ENCODE data around the gene BPIFB6.

BPIFB6 gene

DNA sequence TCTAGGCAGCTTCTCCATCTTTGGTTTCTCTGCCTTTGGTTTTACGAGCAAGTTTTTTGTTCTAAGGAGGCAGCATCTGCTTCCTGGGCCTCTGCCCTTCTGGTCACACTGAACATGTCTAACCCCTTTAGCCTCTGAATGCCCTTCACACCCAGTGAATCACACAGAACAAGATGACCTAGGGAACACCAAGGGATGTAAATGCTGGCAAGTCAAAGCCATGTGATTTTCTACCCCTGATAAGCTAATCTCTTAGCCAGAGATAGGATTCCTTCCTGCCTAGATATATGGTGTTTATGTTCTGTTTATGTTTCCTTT, 7.2 kb upstream of the BPIFB6 start:
- no peaks in the 10 kb centered on the region for H3K9me2 ChIP-seq (replicated peaks; ENCODE audit: insufficient read depth, low read length)
- H2AFZ ChIP-seq (ENCODE audit: low read length), result no peak overlapping the region
- no peak for DNase-seq
- no peaks in the 10 kb centered on the region for H3K79me2 ChIP-seq (ENCODE audit: low read length)
- no peaks in the 10 kb centered on the region for H4K20me1 ChIP-seq (ENCODE audit: insufficient read depth, low read length)
- peaks cover 54% of the 10 kb centered on the region for H3K27me3 ChIP-seq (replicated peaks; ENCODE audit: insufficient read depth, low read length)
- no peak overlapping the region for H3K9ac ChIP-seq (ENCODE audit: low read length)
- no peak overlapping the region for H3K27ac ChIP-seq (ENCODE audit: low read length)
- H3K9me3 ChIP-seq (replicated peaks; ENCODE audit: insufficient read depth, low read length), result no peaks in the 10 kb centered on the region
- no peak overlapping the region for H3K4me3 ChIP-seq (ENCODE audit: low read length)
- H3K36me3 ChIP-seq (replicated peaks; ENCODE audit: insufficient read depth, low read length), result no peaks in the 10 kb centered on the region
- H3F3A ChIP-seq (ENCODE audit: insufficient read depth, low read length), result no peaks in the 10 kb centered on the region
- no peaks in the 10 kb centered on the region for H3K4me1 ChIP-seq (ENCODE audit: low read length)
- TF ChIP-seq EZH2phosphoT487 (IDR thresholded peaks at IDR 0.05; ENCODE audit: low read length) (no peak), EZH2 (optimal IDR thresholded peaks at IDR 0.05; ENCODE audit: low read depth, low read length) (no peak)
- TF ChIP-seq, protein P1, sequence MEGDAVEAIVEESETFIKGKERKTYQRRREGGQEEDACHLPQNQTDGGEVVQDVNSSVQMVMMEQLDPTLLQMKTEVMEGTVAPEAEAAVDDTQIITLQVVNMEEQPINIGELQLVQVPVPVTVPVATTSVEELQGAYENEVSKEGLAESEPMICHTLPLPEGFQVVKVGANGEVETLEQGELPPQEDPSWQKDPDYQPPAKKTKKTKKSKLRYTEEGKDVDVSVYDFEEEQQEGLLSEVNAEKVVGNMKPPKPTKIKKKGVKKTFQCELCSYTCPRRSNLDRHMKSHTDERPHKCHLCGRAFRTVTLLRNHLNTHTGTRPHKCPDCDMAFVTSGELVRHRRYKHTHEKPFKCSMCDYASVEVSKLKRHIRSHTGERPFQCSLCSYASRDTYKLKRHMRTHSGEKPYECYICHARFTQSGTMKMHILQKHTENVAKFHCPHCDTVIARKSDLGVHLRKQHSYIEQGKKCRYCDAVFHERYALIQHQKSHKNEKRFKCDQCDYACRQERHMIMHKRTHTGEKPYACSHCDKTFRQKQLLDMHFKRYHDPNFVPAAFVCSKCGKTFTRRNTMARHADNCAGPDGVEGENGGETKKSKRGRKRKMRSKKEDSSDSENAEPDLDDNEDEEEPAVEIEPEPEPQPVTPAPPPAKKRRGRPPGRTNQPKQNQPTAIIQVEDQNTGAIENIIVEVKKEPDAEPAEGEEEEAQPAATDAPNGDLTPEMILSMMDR (IDR thresholded peaks at IDR 0.05; ENCODE audit: low read length), result no peak
- no peak overlapping the region for H3K4me2 ChIP-seq (ENCODE audit: low read depth, low read length)

DNA sequence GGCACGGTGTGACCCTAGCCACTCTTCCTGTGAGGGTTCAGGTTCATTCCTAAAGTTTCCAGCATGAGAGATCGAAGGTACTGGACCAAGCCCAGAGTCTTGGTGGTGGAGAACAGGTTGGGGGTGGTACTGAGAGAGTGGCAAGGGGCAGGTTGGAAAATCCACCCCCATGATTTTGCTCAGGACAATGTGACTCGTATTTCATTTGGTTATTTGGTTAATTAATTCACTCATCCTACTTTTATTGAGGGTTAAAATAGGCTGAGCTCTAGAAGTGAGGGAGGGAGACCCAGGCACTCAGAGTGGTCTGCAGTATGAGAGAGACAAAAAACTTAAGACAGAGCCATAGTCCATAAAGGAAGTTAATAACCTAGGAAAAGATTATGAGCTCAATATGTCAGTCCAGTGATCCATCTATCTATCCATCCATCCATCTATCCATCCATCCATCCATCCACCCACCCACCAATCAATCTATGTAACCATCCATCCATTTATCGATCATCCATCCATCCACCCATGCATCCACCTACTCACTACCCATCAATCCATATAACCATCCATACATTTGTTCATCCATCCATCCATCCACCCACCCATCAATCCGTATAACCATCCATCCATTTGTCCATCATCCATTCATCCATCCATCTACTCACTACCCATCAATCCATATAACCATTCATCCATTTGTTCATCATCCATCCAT, 6.7 kb upstream of the BPIFB6 start:
- no peak overlapping the region for H3K4me2 ChIP-seq (ENCODE audit: low read depth, low read length)
- no peak overlapping the region for H3K27ac ChIP-seq (ENCODE audit: low read length)
- no peak for DNase-seq
- no peaks in the 10 kb centered on the region for H3F3A ChIP-seq (ENCODE audit: insufficient read depth, low read length)
- H3K4me3 ChIP-seq (ENCODE audit: low read length), result no peak overlapping the region
- H3K9ac ChIP-seq (ENCODE audit: low read length), result no peak overlapping the region
- no peaks in the 10 kb centered on the region for H3K4me1 ChIP-seq (ENCODE audit: low read length)
- H2AFZ ChIP-seq (ENCODE audit: low read length), result no peak overlapping the region
- no peaks in the 10 kb centered on the region for H3K9me2 ChIP-seq (replicated peaks; ENCODE audit: insufficient read depth, low read length)
- no peaks in the 10 kb centered on the region for H3K9me3 ChIP-seq (replicated peaks; ENCODE audit: insufficient read depth, low read length)
- H4K20me1 ChIP-seq (ENCODE audit: insufficient read depth, low read length), result no peaks in the 10 kb centered on the region
- H3K36me3 ChIP-seq (replicated peaks; ENCODE audit: insufficient read depth, low read length), result no peaks in the 10 kb centered on the region
- no peak for TF ChIP-seq EZH2phosphoT487 (IDR thresholded peaks at IDR 0.05; ENCODE audit: low read length)
- TF ChIP-seq, protein P1 (IDR thresholded peaks at IDR 0.05; ENCODE audit: low read length), result no peak
- TF ChIP-seq EZH2 (optimal IDR thresholded peaks at IDR 0.05; ENCODE audit: low read depth, low read length), result no peak
- peaks cover 54% of the 10 kb centered on the region for H3K27me3 ChIP-seq (replicated peaks; ENCODE audit: insufficient read depth, low read length)
- no peaks in the 10 kb centered on the region for H3K79me2 ChIP-seq (ENCODE audit: low read length)

DNA sequence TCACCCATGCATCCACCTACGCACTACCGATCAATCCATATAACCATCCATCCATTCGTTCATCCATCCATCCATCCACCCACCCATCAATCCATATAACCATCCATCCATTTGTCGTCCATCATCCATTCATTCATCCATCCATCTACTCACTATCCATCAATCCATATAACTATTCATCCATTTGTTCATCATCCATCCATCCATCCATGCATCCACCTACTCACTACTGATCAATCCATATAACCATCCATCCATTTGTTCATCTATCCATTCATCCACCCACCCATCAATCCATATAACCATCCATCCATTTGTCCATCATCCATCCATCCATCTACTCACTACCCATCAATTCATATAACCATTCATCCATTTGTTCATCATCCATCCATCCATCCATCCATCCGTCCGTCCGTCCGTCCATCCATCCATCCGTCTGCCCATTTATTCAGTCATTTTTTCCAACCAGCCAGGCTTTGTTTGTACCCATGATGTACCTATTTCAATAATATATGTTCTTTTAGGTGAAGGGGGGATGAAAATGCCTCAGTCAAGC, 6.1 kb upstream of the BPIFB6 start:
- H3K4me3 ChIP-seq (ENCODE audit: low read length), result no peak overlapping the region
- H3K9me3 ChIP-seq (replicated peaks; ENCODE audit: insufficient read depth, low read length), result no peaks in the 10 kb centered on the region
- no peaks in the 10 kb centered on the region for H3K9me2 ChIP-seq (replicated peaks; ENCODE audit: insufficient read depth, low read length)
- H4K20me1 ChIP-seq (ENCODE audit: insufficient read depth, low read length), result no peaks in the 10 kb centered on the region
- no peak overlapping the region for H3K27ac ChIP-seq (ENCODE audit: low read length)
- no peak overlapping the region for H3K9ac ChIP-seq (ENCODE audit: low read length)
- no peak overlapping the region for H2AFZ ChIP-seq (ENCODE audit: low read length)
- no peaks in the 10 kb centered on the region for H3K4me1 ChIP-seq (ENCODE audit: low read length)
- peaks cover 55% of the 10 kb centered on the region for H3K27me3 ChIP-seq (replicated peaks; ENCODE audit: insufficient read depth, low read length)
- no peak overlapping the region for H3K4me2 ChIP-seq (ENCODE audit: low read depth, low read length)
- H3K36me3 ChIP-seq (replicated peaks; ENCODE audit: insufficient read depth, low read length), result no peaks in the 10 kb centered on the region
- no peak for TF ChIP-seq EZH2 (optimal IDR thresholded peaks at IDR 0.05; ENCODE audit: low read depth, low read length)
- no peaks in the 10 kb centered on the region for H3K79me2 ChIP-seq (ENCODE audit: low read length)
- H3F3A ChIP-seq (ENCODE audit: insufficient read depth, low read length), result no peaks in the 10 kb centered on the region
- no peak for DNase-seq

All from MM.1S (cell line).